DND-41 (cell line): ENCODE data around the gene SLC23A2.
A peak's percentile ranks its signal among the peaks of the same experiment; 100 is the strongest.

Source experiments
- ATAC-seq: fragments of 200-7000 bp; cut with Tn5 transposase; 3 replicates; pipeline ENCODE4 v1.9.1; 2021; ENCODE audit warnings: low read depth; ENCODE audit not compliant: insufficient read depth
- DNase-seq: peaks from one replicate; pipeline ENCODE4 v3.0.0-alpha.2; 2020
- H2AFZ ChIP-seq: 2 replicates; pipeline ENCODE4 v1.6.0; 2012; ENCODE audit warnings: low read depth, low read length
- H3K27ac ChIP-seq: 2 replicates; pipeline ENCODE4 v1.5.1; 2012; ENCODE audit warnings: low read length, inconsistent platforms
- H3K27me3 ChIP-seq: fragments of 200-600 bp; sonication (generic); 2 replicates; pipeline ENCODE4 v1.6.0; 2012; ENCODE audit warnings: low read length, mild to moderate bottlenecking, inconsistent platforms; ENCODE audit not compliant: insufficient read depth, poor library complexity
- H3K36me3 ChIP-seq: 2 replicates; pipeline ENCODE4 v1.5.1; 2012; ENCODE audit warnings: low read length, inconsistent platforms; ENCODE audit not compliant: insufficient read depth
- H3K4me1 ChIP-seq: 2 replicates; pipeline ENCODE4 v1.5.1; 2012; ENCODE audit warnings: mild to moderate bottlenecking, low read length; ENCODE audit not compliant: insufficient read depth
- H3K4me2 ChIP-seq: 2 replicates; pipeline ENCODE4 v1.6.0; 2012; ENCODE audit warnings: mild to moderate bottlenecking, moderate library complexity, low read length, inconsistent platforms; ENCODE audit not compliant: insufficient read depth
- H3K4me3 ChIP-seq, 2 experiments: fragments of 200-600 bp in 1 of 2; shearing (Covaris generic) in 1 of 2; 2 replicates each; pipeline ENCODE4 v1.5.1; 2012 to 2016; ENCODE audit warnings: inconsistent platforms in 2 of 2, low read length in 2 of 2, mild to moderate bottlenecking in 2 of 2, low read depth in 1 of 2, moderate library complexity in 1 of 2
- H3K79me2 ChIP-seq: 2 replicates; pipeline ENCODE4 v1.6.0; 2012; ENCODE audit warnings: low read length, inconsistent platforms; ENCODE audit not compliant: insufficient read depth
- H3K9ac ChIP-seq: 2 replicates; pipeline ENCODE4 v1.6.0; 2012; ENCODE audit warnings: low read depth, mild to moderate bottlenecking, inconsistent platforms, low read length, moderate library complexity
- H3K9me3 ChIP-seq: 2 replicates; pipeline ENCODE4 v1.5.1; 2012; ENCODE audit warnings: low read length, moderate library complexity, mild to moderate bottlenecking, inconsistent platforms; ENCODE audit not compliant: insufficient read depth, severe bottlenecking
- H4K20me1 ChIP-seq: 2 replicates; pipeline ENCODE4 v1.6.0; 2012; ENCODE audit warnings: low read length; ENCODE audit not compliant: insufficient read depth
- CTCF ChIP-seq: IDR thresholded peaks from 2 replicates; pipeline ENCODE4 v1.5.1; 2012; ENCODE audit warnings: borderline replicate concordance, low read length, moderate library complexity, mild to moderate bottlenecking; ENCODE audit not compliant: poor library complexity, severe bottlenecking; ENCODE audit errors: extremely low read depth
- EZH2 ChIP-seq: IDR thresholded peaks from 3 replicates; pipeline ENCODE4 v1.6.1; 2012; ENCODE audit warnings: borderline replicate concordance, low read depth, mild to moderate bottlenecking, moderate library complexity, low read length, inconsistent platforms; ENCODE audit not compliant: severe bottlenecking

The SLC23A2 gene

GRCh38 chr20:4959592-4959991, 41.7 kb downstream of the SLC23A2 start:
- no peak for TF ChIP-seq EZH2
- no peak for TF ChIP-seq CTCF
- Histone ChIP-seq H4K20me1 (peaks cover 12% of the 10 kb centered on the region; the same call in 1 of the 2 replicates), H3K4me1 (peaks cover 19% of the 10 kb centered on the region), H3K27ac (no peak overlapping the region), H3K9me3 (no peaks in the 10 kb centered on the region), H3K27me3 (no peaks in the 10 kb centered on the region), H3K9ac (no peak overlapping the region), H3K79me2 (peaks cover 69% of the 10 kb centered on the region), H3K36me3 (peaks cover 3% of the 10 kb centered on the region; the same call in 1 of the 2 replicates), H3K4me3 (no peak overlapping the region), H3K4me2 (no peak overlapping the region), H2AFZ (no peak overlapping the region)
- ATAC-seq, result no peak
- no peak for DNase-seq

GRCh38 chr20:4957939-4958362, 43.4 kb downstream of the SLC23A2 start:
- H3K27me3 ChIP-seq, result no peaks in the 10 kb centered on the region
- H4K20me1 ChIP-seq, result peaks cover 12% of the 10 kb centered on the region; the same call in 1 of the 2 replicates
- ATAC-seq (no peak), DNase-seq (no peak)
- TF ChIP-seq CTCF, result no peak
- no peak for TF ChIP-seq EZH2
- H3K9me3 ChIP-seq, result peaks cover 2% of the 10 kb centered on the region
- peaks cover 6% of the 10 kb centered on the region; the same call in 1 of the 2 replicates for H3K36me3 ChIP-seq
- H2AFZ ChIP-seq, result no peak overlapping the region
- H3K9ac ChIP-seq, result no peak overlapping the region
- no peak overlapping the region for H3K4me3 ChIP-seq
- peaks cover 15% of the 10 kb centered on the region for H3K4me1 ChIP-seq
- peaks cover 72% of the 10 kb centered on the region for H3K79me2 ChIP-seq
- H3K27ac ChIP-seq, result no peak overlapping the region
- H3K4me2 ChIP-seq, result no peak overlapping the region

- Histone ChIP-seq H3K79me2 (peaks cover 70% of the 10 kb centered on the region), H3K4me3 (no peak overlapping the region), H3K9ac (no peak overlapping the region), H2AFZ (no peak overlapping the region), H3K27me3 (no peaks in the 10 kb centered on the region), H3K4me1 (peaks cover 8% of the 10 kb centered on the region), H3K9me3 (peaks cover 6% of the 10 kb centered on the region), H4K20me1 (peaks cover 9% of the 10 kb centered on the region; the same call in 1 of the 2 replicates), H3K4me2 (no peak overlapping the region), H3K36me3 (peaks cover 11% of the 10 kb centered on the region), H3K27ac (no peak overlapping the region)
- ATAC-seq (no peak), DNase-seq (no peak)
- TF ChIP-seq EZH2 (no peak), CTCF (no peak)
Measured at GRCh38 chr20:4957187-4957586, 44.1 kb downstream of the SLC23A2 start.

GRCh38 chr20:4956200-4956810, 45.0 kb downstream of the SLC23A2 start:
- TF ChIP-seq CTCF (peak; percentile 94), EZH2 (no peak)
- no peaks in the 10 kb centered on the region for H3K27me3 ChIP-seq
- no peak for DNase-seq
- H2AFZ ChIP-seq, result no peak overlapping the region
- H3K9ac ChIP-seq, result no peak overlapping the region
- no peaks in the 10 kb centered on the region for H3K4me1 ChIP-seq
- no peak overlapping the region for H3K4me3 ChIP-seq
- peak; percentile 76 for ATAC-seq
- H3K9me3 ChIP-seq, result peaks cover 8% of the 10 kb centered on the region
- no peak overlapping the region for H3K27ac ChIP-seq
- peaks cover 67% of the 10 kb centered on the region for H3K79me2 ChIP-seq
- H3K4me2 ChIP-seq, result no peak overlapping the region
- H3K36me3 ChIP-seq, result peaks cover 12% of the 10 kb centered on the region
- H4K20me1 ChIP-seq, result peaks cover 4% of the 10 kb centered on the region; the same call in 1 of the 2 replicates
